RWPE1 (cell line): ENCODE measurements around the gene ZDHHC3.
A peak's percentile ranks its signal among the peaks of the same experiment; 100 is the strongest.

Experiments used
- CTCF ChIA-PET: fragments of 350-600 bp; sonication (Branson Sonifier 250); formaldehyde crosslinking; extraction: SDS; loops from one replicate; lab custom pipeline; 2021; lab: Yijun Ruan, JAX
- POLR2A ChIA-PET: fragments of 400-600 bp; formaldehyde crosslinking; extraction: SDS; loops from one replicate; lab custom pipeline; 2020; ENCODE audit warnings: antibody characterized with exemption; ENCODE audit not compliant: low non-redundant PET; lab: Yijun Ruan, JAX
- DNase-seq: peaks from one replicate; pipeline ENCODE4 v3.0.0; 2012; ENCODE audit warnings: low spot score
- H3K27ac ChIP-seq: fragments of 450-650 bp; 2 replicates; pipeline ENCODE4 v1.5.1; 2017
- CTCF ChIP-seq: fragments of 450-650 bp; conservative IDR thresholded peaks from 2 replicates; pipeline ENCODE4 v1.5.1; 2017; ENCODE audit warnings: low read depth, mild to moderate bottlenecking

The ZDHHC3 gene

GRCh38 chr3:44892689-44893088, 83.3 kb downstream of the ZDHHC3 start:
- CTCF ChIA-PET: no interaction called here
- no peak for DNase-seq
- no peak for TF ChIP-seq CTCF
- POLR2A ChIA-PET: no interaction called here
- H3K27ac ChIP-seq: peak overlapping the region; percentile 81

GRCh38 chr3:44890852-44891251, 85.1 kb downstream of the ZDHHC3 start:
- ChIA-PET CTCF (no interaction called here), POLR2A (no interaction called here)
- H3K27ac ChIP-seq: peak overlapping the region; percentile 38; the same call in 1 of the 2 replicates
- DNase-seq: no peak
- no peak for TF ChIP-seq CTCF

- no peak for DNase-seq
- H3K27ac ChIP-seq: peak overlapping the region; percentile 38; the same call in 1 of the 2 replicates
- TF ChIP-seq CTCF: no peak
- ChIA-PET CTCF (no interaction called here), POLR2A (no interaction called here)
Measured at GRCh38 chr3:44890258-44890657, 85.7 kb downstream of the ZDHHC3 start.

GRCh38 chr3:44887101-44887500, 88.9 kb downstream of the ZDHHC3 start:
- TF ChIP-seq CTCF: no peak
- DNase-seq: no peak
- POLR2A ChIA-PET: no interaction called here
- CTCF ChIA-PET: interaction anchor here (0.6 kb wide), 1 partner anchor 1052 kb away, joined by 3 read pairs; no protein-coding TSS in a partner anchor
- peak overlapping the region; percentile 99 for H3K27ac ChIP-seq

GRCh38 chr3:44886561-44886960, 89.4 kb downstream of the ZDHHC3 start:
- POLR2A ChIA-PET: no interaction called here

GRCh38 chr3:44885618-44886017, 90.4 kb downstream of the ZDHHC3 start:
- peak overlapping the region; percentile 99 for H3K27ac ChIP-seq
- DNase-seq: peak; percentile 95
- TF ChIP-seq CTCF: no peak
- POLR2A ChIA-PET: no interaction called here
- CTCF ChIA-PET: no interaction called here

More at GRCh38 chr3:44886561-44886960, 89.4 kb downstream of the ZDHHC3 start:
- TF ChIP-seq CTCF: no peak
- CTCF ChIA-PET: no interaction called here
- DNase-seq: peak; percentile 71
- peak overlapping the region; percentile 99 for H3K27ac ChIP-seq
